Astrocyte (in vitro differentiated cells and primary cell): ENCODE results near the gene LILRA1. TPM values are rescaled to one million over a fixed set of nuclear protein-coding genes. Genes with fewer than 3 reads are reported as not detected.

ENCODE experiments used
- DNase-seq: peaks from one replicate; pipeline ENCODE4 v3.0.0-alpha.2; 2010; ENCODE audit warnings: low read depth
- FAIRE-seq: peaks from 2 replicates; lab custom pipeline; 2011; peaks lifted over from hg19 to GRCh38; lab: Jason Lieb, UNC
- H2AFZ ChIP-seq: 2 replicates; pipeline ENCODE4 v1.6.0; 2012; ENCODE audit warnings: low read depth, low read length, inconsistent platforms
- H3K27ac ChIP-seq: 2 replicates; pipeline ENCODE4 v1.5.1; 2011; ENCODE audit warnings: low read depth, low read length, inconsistent platforms
- H3K27me3 ChIP-seq: 2 replicates; pipeline ENCODE4 v1.6.0; 2011; ENCODE audit warnings: low read length, inconsistent platforms; ENCODE audit not compliant: insufficient read depth
- H3K36me3 ChIP-seq: 2 replicates; pipeline ENCODE4 v1.5.1; 2011; ENCODE audit warnings: low read length, inconsistent platforms; ENCODE audit not compliant: insufficient read depth
- H3K4me1 ChIP-seq: 2 replicates; pipeline ENCODE4 v1.5.1; 2011; ENCODE audit warnings: low read length, inconsistent platforms; ENCODE audit not compliant: insufficient read depth
- H3K4me2 ChIP-seq: 2 replicates; pipeline ENCODE4 v1.6.0; 2012; ENCODE audit warnings: low read length, inconsistent platforms
- H3K4me3 ChIP-seq: 2 replicates; pipeline ENCODE4 v1.5.1; 2011; ENCODE audit warnings: low read depth, mild to moderate bottlenecking, low read length, inconsistent platforms; ENCODE audit not compliant: insufficient read depth
- H3K79me2 ChIP-seq: 2 replicates; pipeline ENCODE4 v1.6.0; 2012; ENCODE audit warnings: mild to moderate bottlenecking, low read length, inconsistent platforms; ENCODE audit not compliant: insufficient read depth
- H3K9ac ChIP-seq: 2 replicates; pipeline ENCODE4 v1.6.0; 2012; ENCODE audit warnings: mild to moderate bottlenecking, low read length, inconsistent platforms
- H3K9me3 ChIP-seq: 2 replicates; pipeline ENCODE4 v1.5.1; 2012; ENCODE audit warnings: low read depth, mild to moderate bottlenecking, low read length, inconsistent platforms; ENCODE audit not compliant: insufficient read depth
- H4K20me1 ChIP-seq: 2 replicates; pipeline ENCODE4 v1.6.0; 2012; ENCODE audit warnings: low read length, inconsistent platforms; ENCODE audit not compliant: insufficient read depth
- H3K27ac Mint-ChIP-seq: one replicate; pipeline ENCODE4 v1.8.0; 2021; ENCODE audit warnings: mild to moderate bottlenecking, mixed read lengths; ENCODE audit not compliant: unreplicated experiment
- H3K27me3 Mint-ChIP-seq: one replicate; pipeline ENCODE4 v1.8.0; 2021; ENCODE audit warnings: low read depth, mixed read lengths; ENCODE audit not compliant: unreplicated experiment
- H3K36me3 Mint-ChIP-seq: one replicate; pipeline ENCODE4 v1.8.0; 2021; ENCODE audit warnings: low read depth, mixed read lengths; ENCODE audit not compliant: unreplicated experiment
- H3K4me1 Mint-ChIP-seq: one replicate; pipeline ENCODE4 v1.8.0; 2021; ENCODE audit warnings: low read depth, mixed read lengths; ENCODE audit not compliant: unreplicated experiment
- H3K4me3 Mint-ChIP-seq: one replicate; pipeline ENCODE4 v1.8.0; 2021; ENCODE audit warnings: mild to moderate bottlenecking, moderate library complexity, mixed read lengths; ENCODE audit not compliant: unreplicated experiment
- H3K9me3 Mint-ChIP-seq: one replicate; pipeline ENCODE4 v1.8.0; 2021; ENCODE audit warnings: mild to moderate bottlenecking, mixed read lengths; ENCODE audit not compliant: unreplicated experiment
- EZH2 ChIP-seq: IDR thresholded peaks from 2 replicates; pipeline ENCODE4 v1.6.1; 2012; ENCODE audit warnings: mild to moderate bottlenecking, low read length, inconsistent platforms; ENCODE audit not compliant: insufficient read depth
- total RNA-seq: library from RNA; stranded (reverse); gene quantifications from 2 replicates; pipeline ENCODE4 v1.2.1, GENCODE V29; 2021
- TF ChIP-seq, protein P1 (sequence below): IDR thresholded peaks from 2 replicates; pipeline ENCODE4 v1.5.1; 2011; ENCODE audit warnings: low read depth, mild to moderate bottlenecking, inconsistent platforms, low read length, moderate library complexity; ENCODE audit not compliant: insufficient read depth

The LILRA1 gene
- total RNA-seq, 1 donor from 2014 or later, result not detected

DNA sequence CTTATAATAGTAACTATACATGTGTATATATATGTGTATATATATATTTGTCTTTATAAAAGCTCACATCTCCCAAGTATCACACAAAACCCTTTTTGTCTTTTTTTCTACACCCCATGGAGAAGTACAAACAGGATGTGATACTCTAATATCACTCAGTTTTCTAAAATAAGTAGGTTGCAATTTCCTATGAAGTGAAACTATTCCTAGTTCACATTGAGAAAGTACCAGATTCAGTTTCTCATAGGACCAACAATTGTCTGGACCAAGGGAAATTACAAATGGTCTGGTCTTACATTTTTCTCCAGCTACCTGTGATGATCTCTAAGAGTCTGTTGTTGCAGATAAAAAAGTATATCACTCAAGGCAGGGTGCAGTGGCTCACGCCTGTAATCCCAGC, 19.0 kb downstream of the LILRA1 start:
- Histone ChIP-seq H3K36me3 (no peaks in the 10 kb centered on the region), H3K4me2 (no peak overlapping the region), H3K79me2 (no peaks in the 10 kb centered on the region), H3K27me3 (no peaks in the 10 kb centered on the region), H4K20me1 (no peaks in the 10 kb centered on the region), H3K4me3 (no peak overlapping the region), H3K9ac (no peak overlapping the region), H3K27ac (no peak overlapping the region), H3K4me1 (no peaks in the 10 kb centered on the region), H2AFZ (no peak overlapping the region), H3K9me3 (peaks cover 13% of the 10 kb centered on the region)
- H3K27me3 Mint-ChIP-seq, result no peaks in the 10 kb centered on the region
- peaks cover 24% of the 10 kb centered on the region for H3K9me3 Mint-ChIP-seq
- DNase-seq (no peak), FAIRE-seq (no peak)
- H3K4me3 Mint-ChIP-seq, result no peak overlapping the region
- no peaks in the 10 kb centered on the region for H3K4me1 Mint-ChIP-seq
- no peak overlapping the region for H3K27ac Mint-ChIP-seq
- no peaks in the 10 kb centered on the region for H3K36me3 Mint-ChIP-seq
- TF ChIP-seq EZH2, result no peak
- TF ChIP-seq, protein P1, sequence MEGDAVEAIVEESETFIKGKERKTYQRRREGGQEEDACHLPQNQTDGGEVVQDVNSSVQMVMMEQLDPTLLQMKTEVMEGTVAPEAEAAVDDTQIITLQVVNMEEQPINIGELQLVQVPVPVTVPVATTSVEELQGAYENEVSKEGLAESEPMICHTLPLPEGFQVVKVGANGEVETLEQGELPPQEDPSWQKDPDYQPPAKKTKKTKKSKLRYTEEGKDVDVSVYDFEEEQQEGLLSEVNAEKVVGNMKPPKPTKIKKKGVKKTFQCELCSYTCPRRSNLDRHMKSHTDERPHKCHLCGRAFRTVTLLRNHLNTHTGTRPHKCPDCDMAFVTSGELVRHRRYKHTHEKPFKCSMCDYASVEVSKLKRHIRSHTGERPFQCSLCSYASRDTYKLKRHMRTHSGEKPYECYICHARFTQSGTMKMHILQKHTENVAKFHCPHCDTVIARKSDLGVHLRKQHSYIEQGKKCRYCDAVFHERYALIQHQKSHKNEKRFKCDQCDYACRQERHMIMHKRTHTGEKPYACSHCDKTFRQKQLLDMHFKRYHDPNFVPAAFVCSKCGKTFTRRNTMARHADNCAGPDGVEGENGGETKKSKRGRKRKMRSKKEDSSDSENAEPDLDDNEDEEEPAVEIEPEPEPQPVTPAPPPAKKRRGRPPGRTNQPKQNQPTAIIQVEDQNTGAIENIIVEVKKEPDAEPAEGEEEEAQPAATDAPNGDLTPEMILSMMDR, result no peak

DNA sequence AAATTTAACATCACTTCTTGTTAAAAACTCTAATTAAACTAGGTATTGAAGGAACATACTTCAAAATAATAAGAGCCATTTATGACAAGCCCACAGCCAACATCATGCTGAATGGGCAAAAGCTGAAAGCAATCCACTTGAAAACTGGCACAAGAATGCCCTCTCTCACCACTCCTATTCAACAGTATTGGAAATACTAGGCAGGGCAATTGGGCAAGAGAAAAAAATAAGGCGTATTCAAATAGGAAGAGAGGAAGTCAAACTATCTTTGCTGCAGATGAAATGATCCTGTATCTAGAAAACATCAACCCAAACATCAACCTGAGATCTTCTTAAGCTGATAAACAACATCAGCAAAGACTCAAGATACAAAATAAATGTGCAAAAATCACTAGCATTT, 21.3 kb downstream of the LILRA1 start:
- Histone ChIP-seq H3K4me2 (no peak overlapping the region), H4K20me1 (no peaks in the 10 kb centered on the region), H3K4me3 (no peak overlapping the region), H3K9ac (no peak overlapping the region), H3K9me3 (peaks cover 4% of the 10 kb centered on the region), H3K27me3 (no peaks in the 10 kb centered on the region), H2AFZ (no peak overlapping the region), H3K4me1 (no peaks in the 10 kb centered on the region), H3K27ac (no peak overlapping the region), H3K79me2 (no peaks in the 10 kb centered on the region), H3K36me3 (no peaks in the 10 kb centered on the region)
- DNase-seq, result no peak
- no peak for FAIRE-seq
- H3K27ac Mint-ChIP-seq, result no peak overlapping the region
- H3K4me3 Mint-ChIP-seq, result no peak overlapping the region
- peaks cover 11% of the 10 kb centered on the region for H3K9me3 Mint-ChIP-seq
- no peaks in the 10 kb centered on the region for H3K36me3 Mint-ChIP-seq
- TF ChIP-seq EZH2, result no peak
- TF ChIP-seq, protein P1, result no peak
- H3K27me3 Mint-ChIP-seq, result no peaks in the 10 kb centered on the region
- no peaks in the 10 kb centered on the region for H3K4me1 Mint-ChIP-seq

DNA sequence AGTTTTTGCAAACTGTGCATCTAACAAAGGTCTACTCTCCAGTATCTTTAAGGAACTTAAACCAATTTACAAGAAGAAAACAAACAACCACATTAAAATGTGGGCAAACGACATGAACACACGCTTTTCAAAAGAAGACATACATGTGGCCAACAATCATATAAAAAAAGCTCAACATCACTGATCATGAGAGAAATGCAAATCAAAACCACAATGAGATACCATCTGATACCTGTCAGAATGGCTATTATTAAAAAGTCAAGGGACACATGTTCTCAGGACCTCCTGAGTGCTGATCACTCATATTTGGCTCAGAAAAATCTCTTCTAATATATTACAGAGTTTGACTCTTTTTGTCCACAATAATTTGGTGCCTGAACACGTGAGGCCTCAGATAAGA, 22.6 kb downstream of the LILRA1 start:
- H3K9me3 Mint-ChIP-seq, result peaks cover 10% of the 10 kb centered on the region
- H3K4me3 ChIP-seq, result no peak overlapping the region
- no peak overlapping the region for H3K4me2 ChIP-seq
- no peak for DNase-seq
- H2AFZ ChIP-seq, result no peak overlapping the region
- H4K20me1 ChIP-seq, result no peaks in the 10 kb centered on the region
- H3K36me3 ChIP-seq, result no peaks in the 10 kb centered on the region
- H3K4me1 Mint-ChIP-seq, result no peaks in the 10 kb centered on the region
- H3K9ac ChIP-seq, result no peak overlapping the region
- FAIRE-seq, result no peak
- H3K27ac ChIP-seq, result no peak overlapping the region
- H3K36me3 Mint-ChIP-seq, result no peaks in the 10 kb centered on the region
- H3K27ac Mint-ChIP-seq, result no peak overlapping the region
- TF ChIP-seq, protein P1, result no peak
- no peak for TF ChIP-seq EZH2
- no peaks in the 10 kb centered on the region for H3K79me2 ChIP-seq
- no peaks in the 10 kb centered on the region for H3K4me1 ChIP-seq
- H3K4me3 Mint-ChIP-seq, result no peak overlapping the region
- H3K27me3 ChIP-seq, result no peaks in the 10 kb centered on the region
- H3K9me3 ChIP-seq, result peaks cover 3% of the 10 kb centered on the region
- H3K27me3 Mint-ChIP-seq, result no peaks in the 10 kb centered on the region
